ENCODE results near the gene GYS1. TPM values are rescaled to one million over a fixed set of nuclear protein-coding genes. Genes with fewer than 3 reads are reported as not detected.

GYS1 gene
- polyA plus RNA-seq, 3 donors = 35.6 to 38.8 (median 36.1) TPM

DNA sequence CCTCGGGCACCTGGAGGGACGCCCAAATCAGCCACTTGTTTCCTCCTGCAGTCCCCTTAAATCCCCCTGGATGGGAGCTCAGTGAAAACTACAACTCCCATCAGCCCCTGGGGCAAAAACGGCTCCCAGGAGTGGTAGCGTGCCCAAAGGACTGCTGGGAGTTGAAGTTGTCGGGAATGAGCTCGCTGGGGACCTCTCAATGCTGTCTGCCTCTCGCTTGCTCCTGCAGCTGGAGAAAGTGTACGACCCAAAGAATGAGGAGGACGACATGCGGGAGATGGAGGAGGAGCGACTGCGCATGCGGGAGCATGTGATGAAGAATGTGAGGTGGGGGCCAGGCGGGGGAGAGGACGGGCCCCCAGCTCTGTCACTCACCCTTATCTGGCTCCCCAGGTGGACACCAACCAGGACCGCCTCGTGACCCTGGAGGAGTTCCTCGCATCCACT, 74.3 kb downstream of the GYS1 start:
- no peak for DNase-seq (ENCODE audit: low read depth in 3 of 3, low spot score in 2 of 3)

Other genes with a start within 250 kb of the GYS1 start
- under 1 TPM in 2 of 3 donors, not detected in 1; 0.18 to 0.40 TPM for gene IZUMO1, start 246.4 kb downstream of the GYS1 start, polyA plus RNA-seq (ENCODE audit: insufficient read length in 3 of 3)
- 1 to 10 TPM; 3.0 to 3.4 (median 3.0) TPM for gene FUT1, start 240.7 kb downstream of the GYS1 start, polyA plus RNA-seq (ENCODE audit: insufficient read length in 3 of 3)
- not detected for gene FGF21, start 237.8 kb downstream of the GYS1 start, polyA plus RNA-seq (ENCODE audit: insufficient read length in 3 of 3)
- gene BCAT2, start 182.3 kb downstream of the GYS1 start, polyA plus RNA-seq (ENCODE audit: insufficient read length in 3 of 3) = 10 to 100 TPM; 28.5 to 34.9 (median 28.8) TPM
- 10 to 100 TPM; 24.0 to 30.9 (median 27.9) TPM for gene HSD17B14, start 156.8 kb downstream of the GYS1 start, polyA plus RNA-seq (ENCODE audit: insufficient read length in 3 of 3)
- 10 to 100 TPM; 17.4 to 19.8 (median 17.6) TPM for gene PLEKHA4, start 124.7 kb downstream of the GYS1 start, polyA plus RNA-seq (ENCODE audit: insufficient read length in 3 of 3)
- gene PPP1R15A, start 120.9 kb downstream of the GYS1 start, polyA plus RNA-seq (ENCODE audit: insufficient read length in 3 of 3) = 10 to 100 TPM; 34.7 to 48.1 (median 35.8) TPM
- gene TULP2, start 94.6 kb downstream of the GYS1 start, polyA plus RNA-seq (ENCODE audit: insufficient read length in 3 of 3) = 1 to 10 TPM in 1 of 3 donors, under 1 TPM in 2; 0.72 to 1.9 (median 0.93) TPM
- gene NUCB1, start 93.0 kb downstream of the GYS1 start, polyA plus RNA-seq (ENCODE audit: insufficient read length in 3 of 3) = 100 to 1,000 TPM; 229 to 276 (median 263) TPM
- gene DHDH, start 59.6 kb downstream of the GYS1 start, polyA plus RNA-seq (ENCODE audit: insufficient read length in 3 of 3) = 1 to 10 TPM; 4.6 to 7.4 (median 5.9) TPM
- 10 to 100 TPM; 47.8 to 70.2 (median 65.9) TPM for gene BAX, start 38.4 kb downstream of the GYS1 start, polyA plus RNA-seq (ENCODE audit: insufficient read length in 3 of 3)
- 1,000 to 10,000 TPM; 2,018 to 2,741 (median 2,584) TPM for gene FTL, start 28.0 kb downstream of the GYS1 start, polyA plus RNA-seq (ENCODE audit: insufficient read length in 3 of 3)
- gene RUVBL2, start 578 bp upstream of the GYS1 start, polyA plus RNA-seq (ENCODE audit: insufficient read length in 3 of 3) = 10 to 100 TPM; 79.2 to 96.2 (median 86.9) TPM
- not detected for gene LHB, start 23.8 kb upstream of the GYS1 start, polyA plus RNA-seq (ENCODE audit: insufficient read length in 3 of 3)
- not detected for gene CGB3, start 31.0 kb upstream of the GYS1 start, polyA plus RNA-seq (ENCODE audit: insufficient read length in 3 of 3)
- gene CGB2, start 38.6 kb upstream of the GYS1 start, polyA plus RNA-seq (ENCODE audit: insufficient read length in 3 of 3) = not detected
- gene CGB1, start 43.6 kb upstream of the GYS1 start, polyA plus RNA-seq (ENCODE audit: insufficient read length in 3 of 3) = not detected
- gene CGB5, start 50.5 kb upstream of the GYS1 start, polyA plus RNA-seq (ENCODE audit: insufficient read length in 3 of 3) = not detected
- gene CGB8, start 55.8 kb upstream of the GYS1 start, polyA plus RNA-seq (ENCODE audit: insufficient read length in 3 of 3) = not detected
- under 1 TPM; 0.78 to 0.94 (median 0.93) TPM for gene CGB7, start 64.4 kb upstream of the GYS1 start, polyA plus RNA-seq (ENCODE audit: insufficient read length in 3 of 3)
- gene NTF4, start 71.5 kb upstream of the GYS1 start, polyA plus RNA-seq (ENCODE audit: insufficient read length in 3 of 3) = 1 to 10 TPM; 2.4 to 2.7 (median 2.5) TPM
- under 1 TPM; 0.04 TPM for gene KCNA7, start 79.4 kb upstream of the GYS1 start, polyA plus RNA-seq (ENCODE audit: insufficient read length in 3 of 3)
- gene SNRNP70, start 92.1 kb upstream of the GYS1 start, polyA plus RNA-seq (ENCODE audit: insufficient read length in 3 of 3) = 100 to 1,000 TPM; 243 to 292 (median 271) TPM
- gene LIN7B, start 121.1 kb upstream of the GYS1 start, polyA plus RNA-seq (ENCODE audit: insufficient read length in 3 of 3) = 1 to 10 TPM; 6.5 to 6.7 (median 6.6) TPM
- gene C19orf73, start 125.8 kb upstream of the GYS1 start, polyA plus RNA-seq (ENCODE audit: insufficient read length in 3 of 3) = under 1 TPM; 0.39 to 0.80 (median 0.74) TPM
- 1 to 10 TPM; 4.6 to 5.4 (median 4.9) TPM for gene PPFIA3, start 126.2 kb upstream of the GYS1 start, polyA plus RNA-seq (ENCODE audit: insufficient read length in 3 of 3)
- 10 to 100 TPM; 29.8 to 36.1 (median 35.5) TPM for gene HRC, start 162.1 kb upstream of the GYS1 start, polyA plus RNA-seq (ENCODE audit: insufficient read length in 3 of 3)
- gene TRPM4, start 164.5 kb upstream of the GYS1 start, polyA plus RNA-seq (ENCODE audit: insufficient read length in 3 of 3) = 10 to 100 TPM; 19.8 to 25.4 (median 20.0) TPM

All from right renal cortex interstitium (tissue), 3 donors.